ENCODE measurements around the gene CEBPG.

DNA sequence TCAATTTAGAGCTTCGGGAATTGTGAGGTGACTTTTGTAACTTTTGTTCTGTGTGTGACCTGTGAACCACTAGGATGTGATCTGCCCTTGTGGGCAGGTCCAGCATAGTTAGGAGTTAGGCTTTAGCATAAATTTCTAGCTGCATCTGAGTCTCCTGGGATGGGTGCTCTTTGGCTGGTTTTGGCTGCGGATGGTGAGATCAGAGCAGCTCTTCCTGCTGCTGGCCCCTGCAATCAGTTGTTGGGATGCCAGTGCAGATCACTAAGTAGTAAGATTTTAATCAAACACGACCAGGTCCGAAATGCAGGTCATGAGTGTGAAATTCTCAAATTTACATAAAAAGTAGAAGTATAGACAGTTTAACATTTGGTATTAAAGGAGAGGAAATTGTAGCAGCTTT lies 8.5 kb downstream of the CEBPG start:
- no peak for TF ChIP-seq BACH2 (CRISPR knock-in tag; IDR thresholded peaks at IDR 0.05; ENCODE audit: borderline replicate concordance)
- TF ChIP-seq PPARA (CRISPR knock-in tag; IDR thresholded peaks at IDR 0.05; ENCODE audit: borderline replicate concordance) = no peak
- no peak for TF ChIP-seq ESRRG (CRISPR knock-in tag; IDR thresholded peaks at IDR 0.05)

All from SK-N-SH treated with all-trans-retinoic acid at 6 μM for 48 hours (cell line).